GM12878 (cell line): ENCODE data around the gene GALNTL6. TPM values are rescaled to one million over a fixed set of nuclear protein-coding genes. Genes with fewer than 3 reads are reported as not detected.

Source experiments
- ATAC-seq: fragments of 200-7000 bp; cut with Tn5 transposase; 3 replicates; pipeline ENCODE4 v1.9.1; 2020; ENCODE audit warnings: mild to moderate bottlenecking, moderate library complexity
- BruUV-seq: library from RNA; stranded (reverse); fragments of 400-500 nt; replicated peaks from 2 replicates; lab custom pipeline; 2021; lab: Mats Ljungman, UMichigan
- CTCF ChIA-PET: fragments of 300-600 bp; sonication (Branson Sonifier 250); formaldehyde crosslinking; extraction: SDS; loops from one replicate; lab custom pipeline; 2021; ENCODE audit warnings: inconsistent platforms; lab: Yijun Ruan, JAX
- POLR2A ChIA-PET: fragments of 350-600 bp; formaldehyde crosslinking; extraction: SDS; loops from one replicate; lab custom pipeline; 2021; ENCODE audit warnings: inconsistent platforms; lab: Charles Lee
- RAD21 ChIA-PET: fragments of 300-600 bp; sonication (Branson Sonifier 250); formaldehyde crosslinking; loops from one replicate; lab custom pipeline; 2023; ENCODE audit warnings: antibody characterized with exemption; ENCODE audit not compliant: unreplicated experiment; lab: Charles Lee
- SMC1A ChIA-PET: fragments of 300-600 bp; sonication (Branson Sonifier 250); formaldehyde crosslinking; loops from one replicate; lab custom pipeline; 2023; ENCODE audit not compliant: unreplicated experiment, uncharacterized antibody; lab: Charles Lee
- DNase-seq: peaks from one replicate; pipeline ENCODE4 v3.0.0-alpha.2; 2011; ENCODE audit warnings: low read depth, low spot score
- FAIRE-seq: peaks from 3 replicates; lab custom pipeline; 2011; peaks lifted over from hg19 to GRCh38; lab: Jason Lieb, UNC
- H2AFZ ChIP-seq: 2 replicates; pipeline ENCODE4 v1.6.0; 2011; ENCODE audit warnings: low read depth, low read length, control low read depth; ENCODE audit not compliant: control insufficient read depth
- H3K27ac ChIP-seq: 2 replicates; pipeline ENCODE4 v1.5.1; 2011; ENCODE audit warnings: control low read depth; ENCODE audit not compliant: control insufficient read depth, insufficient read depth
- H3K27me3 ChIP-seq, 2 experiments: replicated peaks in 1 of 2; 2 replicates each; pipeline versions ENCODE4 v1.6.0 to v1.6.1; 2011; ENCODE audit warnings: low read length in 1 of 2; ENCODE audit not compliant: control insufficient read depth in 2 of 2, insufficient read depth in 2 of 2
- H3K36me3 ChIP-seq, 2 experiments: 2 replicates each; pipeline ENCODE4 v1.5.1; 2011; ENCODE audit warnings: low read length in 1 of 2; ENCODE audit not compliant: control insufficient read depth in 2 of 2, insufficient read depth in 2 of 2
- H3K4me1 ChIP-seq: 2 replicates; pipeline ENCODE4 v1.6.1; 2011; ENCODE audit warnings: mild to moderate bottlenecking, low read length, moderate library complexity, mixed read lengths; ENCODE audit not compliant: control insufficient read depth, insufficient read depth
- H3K4me2 ChIP-seq: 2 replicates; pipeline ENCODE4 v1.6.0; 2011; ENCODE audit warnings: control low read depth; ENCODE audit not compliant: control insufficient read depth, insufficient read depth
- H3K4me3 ChIP-seq: fragments of 200-600 bp; sonication (generic); 2 replicates; pipeline ENCODE4 v1.5.1; 2016
- H3K79me2 ChIP-seq: 2 replicates; pipeline ENCODE4 v1.6.0; 2011; ENCODE audit warnings: low read length; ENCODE audit not compliant: control insufficient read depth, insufficient read depth
- H3K9ac ChIP-seq: 2 replicates; pipeline ENCODE4 v1.8.0; 2011; ENCODE audit warnings: low read length, control low read depth, mixed read lengths; ENCODE audit not compliant: control insufficient read depth, insufficient read depth
- H3K9me3 ChIP-seq: replicated peaks from 3 replicates; pipeline ENCODE4 v1.5.1; 2011; ENCODE audit warnings: mild to moderate bottlenecking, low read length; ENCODE audit not compliant: control insufficient read depth, insufficient read depth
- H4K20me1 ChIP-seq: 2 replicates; pipeline ENCODE4 v1.6.0; 2011; ENCODE audit not compliant: control insufficient read depth, insufficient read depth
- EGR1 ChIP-seq, 2 experiments: IDR thresholded peaks; 1 replicate in 1 of 2; 2 replicates in 1 of 2; pipeline ENCODE4 v1.6.1; 2011 to 2012; ENCODE audit warnings: low read depth in 2 of 2, low read length in 2 of 2, borderline replicate concordance in 1 of 2, mild to moderate bottlenecking in 1 of 2, moderate library complexity in 1 of 2
- ELK1 ChIP-seq: IDR thresholded peaks from 2 replicates; pipeline ENCODE4 v1.6.1; 2012; ENCODE audit warnings: low read depth, low read length, improper control_type of control experiment
- GABPA ChIP-seq: IDR thresholded peaks from 2 replicates; pipeline ENCODE4 v1.6.1; 2014; ENCODE audit warnings: antibody characterized with exemption, low read depth, mild to moderate bottlenecking, inconsistent platforms
- HCFC1 ChIP-seq: fragments of 150-350 bp; IDR thresholded peaks from 2 replicates; pipeline ENCODE4 v1.6.1; 2014; ENCODE audit warnings: low read length
- NFIC ChIP-seq: IDR thresholded peaks from 2 replicates; pipeline ENCODE4 v1.6.1; 2012; ENCODE audit warnings: low read depth, mild to moderate bottlenecking, inconsistent platforms, low read length, moderate library complexity
- NFYB ChIP-seq: IDR thresholded peaks from 2 replicates; pipeline ENCODE4 v1.6.1; 2011; ENCODE audit warnings: low read depth, mild to moderate bottlenecking, low read length, improper control_type of control experiment, moderate library complexity; ENCODE audit not compliant: insufficient read depth
- PKNOX1 ChIP-seq: fragments of 450-650 bp; IDR thresholded peaks from 2 replicates; pipeline ENCODE4 v1.6.1; 2016; ENCODE audit warnings: mild to moderate bottlenecking
- POU2F2 ChIP-seq: IDR thresholded peaks from 3 replicates; pipeline ENCODE4 v1.6.1; 2011; ENCODE audit warnings: low read depth, mild to moderate bottlenecking, low read length, borderline replicate concordance
- RUNX3 ChIP-seq: IDR thresholded peaks from 2 replicates; pipeline ENCODE4 v1.6.1; 2012; ENCODE audit warnings: low read length, inconsistent platforms
- SMAD5 ChIP-seq: IDR thresholded peaks from 2 replicates; pipeline ENCODE4 v1.6.1; 2016; ENCODE audit warnings: antibody characterized with exemption, low read depth
- ZBTB4 ChIP-seq: fragments of 450-650 bp; formaldehyde crosslinking; IDR thresholded peaks from 2 replicates; pipeline ENCODE4 v1.4.0; 2022; ENCODE audit warnings: mild to moderate bottlenecking, moderate library complexity
- WGBS: methylation state at CpG from one replicate; pipeline ENCODE4 v1.1.6; 2016; ENCODE audit warnings: low lambda C conversion rate; ENCODE audit not compliant: insufficient replicate concordance, insufficient coverage; ENCODE audit errors: missing lambda C conversion rate; 5-methylcytosine and 5-hydroxymethylcytosine counted together
- in situ Hi-C: fragments of 300-500 bp; cut with MboI; formaldehyde crosslinking; loops from 9 replicates; pipeline ENCODE4 v1.14.3; 2018; ENCODE audit warnings: mixed read lengths
- intact Hi-C: fragments of 100-400 bp; cut with micrococcal nuclease; formaldehyde crosslinking; loops from one replicate; pipeline ENCODE4 v1.14.2; 2022; ENCODE audit not compliant: unreplicated experiment
- polyA plus RNA-seq, 11 experiments: library from polyadenylated mRNA; depleted of rRNA in 4 of 11; unstranded in 6 of 11; stranded (reverse) in 5 of 11; fragments of >200 nt; fragmentation: Nextera tagmentation in 4 of 11; fragmentation: Illumina TruSeq in 1 of 11; extraction: Ambion mirVana in 4 of 11; extraction: Trizol in 1 of 11; gene quantifications; 1 replicate in 1 of 11; 2 replicates in 10 of 11; pipeline versions ENCODE4 v1.2.1 to v1.2.3, GENCODE V29; 2011 to 2016; ENCODE audit warnings: inconsistent platforms in 2 of 11, missing spikeins in 2 of 11, low read depth in 1 of 11
- total RNA-seq, 4 experiments: library from RNA; depleted of rRNA in 3 of 4; stranded (reverse); fragments of >200 nt in 3 of 4; fragmentation: Illumina TruSeq in 1 of 4; extraction: Trizol in 1 of 4; gene quantifications; 2 replicates each; pipeline versions ENCODE4 v1.2.1 to v1.2.3, GENCODE V29; 2013 to 2021

The GALNTL6 gene
- total and polyA plus RNA-seq, 10 of the 15 experiments (the other 5 are each of a cell fraction or from before 2014, with no cell fraction given) = 0.01 to 0.29 TPM; not detected in 8

- WGBS = 25% methylated on average over 2 of the region's 2 CpGs
- CTCF ChIA-PET = interaction anchor here (1.4 kb wide), 1 partner anchor 10 kb away, joined by 4 read pairs; no protein-coding TSS in a partner anchor
- H3K4me1 ChIP-seq = no peaks in the 10 kb centered on the region
- no peaks in the 10 kb centered on the region for H3K36me3 ChIP-seq
- no peak for FAIRE-seq
- no peaks in the 10 kb centered on the region for H4K20me1 ChIP-seq
- POLR2A ChIA-PET = interaction anchor here (0.5 kb wide), 1 partner anchor 16 kb away, joined by 3 read pairs; no protein-coding TSS in a partner anchor
- no peak for DNase-seq
- RAD21 ChIA-PET = no interaction called here
- no peaks in the 10 kb centered on the region for H3K79me2 ChIP-seq
- no peak overlapping the region for H3K27ac ChIP-seq
- intact Hi-C loops = no loop called here
- no peaks in the 10 kb centered on the region for H3K27me3 ChIP-seq
- BruUV-seq = no TSS peak
- no peak overlapping the region for H3K9ac ChIP-seq
- SMC1A ChIA-PET = interaction anchor here (0.9 kb wide), 1 partner anchor 10 kb away, joined by 3 read pairs; no protein-coding TSS in a partner anchor
- H3K4me2 ChIP-seq = no peak overlapping the region
- TF ChIP-seq HCFC1 (no peak), ZBTB4 (CRISPR knock-in tag) (no peak), NFYB (no peak), RUNX3 (no peak), ELK1 (no peak), PKNOX1 (no peak), EGR1 (IDR thresholded peaks at IDR 0.05; ENCODE audit: borderline replicate concordance in 1 of 2, low read depth in 2 of 2, low read length in 2 of 2) (no peak), POU2F2 (no peak), GABPA (no peak), SMAD5 (no peak), NFIC (no peak)
- TF ChIP-seq, all 136 proteins: peak for 0
- in situ Hi-C loops = no loop called here
- H2AFZ ChIP-seq = no peak overlapping the region
- no peak for ATAC-seq
- no peak overlapping the region for H3K4me3 ChIP-seq
- H3K9me3 ChIP-seq = no peaks in the 10 kb centered on the region
These were observed 321.3 kb downstream of the GALNTL6 start for GRCh38 chr4:172134521-172134920.
